HG02623 (cell line): ENCODE measurements around the gene OVOL1.
A peak's percentile ranks its signal among the peaks of the same experiment; 100 is the strongest.

Source experiments
- ATAC-seq: cut with Tn5 transposase; IDR thresholded peaks from one replicate; pipeline ENCODE4 v1.9.1; 2021; ENCODE audit warnings: moderate library complexity; ENCODE audit not compliant: unreplicated experiment

Gene OVOL1

DNA sequence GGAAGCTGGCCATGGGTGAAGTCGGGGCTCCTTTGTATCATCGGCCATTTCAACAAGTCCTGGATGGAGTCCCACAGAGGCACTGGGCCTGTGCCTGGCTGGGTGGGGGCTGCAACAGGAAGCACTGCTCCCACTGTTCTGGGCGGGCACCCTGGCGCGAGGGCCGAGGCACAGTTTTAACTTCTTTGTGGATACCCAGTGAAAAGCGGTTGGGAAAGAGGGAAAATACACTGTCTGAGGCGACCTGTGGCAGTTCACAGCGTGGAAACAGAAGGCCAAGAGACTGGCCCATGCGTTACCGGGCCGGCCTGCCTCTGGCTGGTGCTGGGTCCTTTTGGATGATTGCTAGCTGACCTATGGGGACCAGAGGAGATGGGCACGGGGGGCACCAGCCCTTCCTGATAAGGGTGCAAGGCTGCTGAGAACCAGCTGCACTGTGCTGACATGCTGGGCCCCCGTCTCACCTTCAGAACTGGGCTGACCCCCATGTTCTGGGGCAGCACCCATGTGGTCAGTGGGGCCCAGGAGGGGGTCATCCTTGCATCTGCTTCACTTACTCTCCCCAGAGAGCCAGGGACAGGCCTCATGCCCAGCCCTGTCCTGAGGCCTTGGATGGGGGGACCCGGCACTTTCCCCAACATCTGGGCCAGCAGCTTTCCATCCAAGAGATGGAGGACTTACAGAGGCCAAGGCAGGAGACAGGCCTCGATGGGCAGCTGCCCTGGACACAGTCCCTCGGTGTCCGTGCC is 4.2 kb downstream of the OVOL1 start:
- no peak for ATAC-seq

DNA sequence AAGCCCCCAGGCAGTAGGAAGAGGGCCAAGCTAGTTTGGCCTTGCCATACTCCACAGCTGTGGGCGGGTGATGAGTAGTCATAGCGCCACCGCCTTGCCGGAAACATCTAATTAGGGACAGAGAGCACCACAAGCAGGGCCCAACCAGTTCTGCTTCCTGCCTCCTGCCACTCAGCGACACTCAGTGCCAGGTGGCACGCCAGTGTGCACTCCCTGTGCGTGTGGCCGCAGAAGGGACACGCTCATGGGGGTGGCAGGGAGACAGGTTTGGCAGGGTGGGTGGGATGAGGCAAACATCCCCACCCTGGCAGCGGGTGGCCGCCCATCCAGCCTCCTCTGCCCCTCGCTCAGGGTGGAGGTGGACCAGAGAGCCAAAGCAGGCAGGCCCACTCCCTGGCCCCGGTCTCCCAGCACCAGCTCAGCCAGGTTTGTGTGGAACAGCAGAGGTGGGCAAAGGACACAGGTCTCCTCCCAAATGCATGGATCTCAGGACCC is 4.9 kb downstream of the OVOL1 start:
- peak; percentile 78 for ATAC-seq

- ATAC-seq: no peak
Measured at GRCh38 chr11:65792456-65792855, 5.6 kb downstream of the OVOL1 start.

DNA sequence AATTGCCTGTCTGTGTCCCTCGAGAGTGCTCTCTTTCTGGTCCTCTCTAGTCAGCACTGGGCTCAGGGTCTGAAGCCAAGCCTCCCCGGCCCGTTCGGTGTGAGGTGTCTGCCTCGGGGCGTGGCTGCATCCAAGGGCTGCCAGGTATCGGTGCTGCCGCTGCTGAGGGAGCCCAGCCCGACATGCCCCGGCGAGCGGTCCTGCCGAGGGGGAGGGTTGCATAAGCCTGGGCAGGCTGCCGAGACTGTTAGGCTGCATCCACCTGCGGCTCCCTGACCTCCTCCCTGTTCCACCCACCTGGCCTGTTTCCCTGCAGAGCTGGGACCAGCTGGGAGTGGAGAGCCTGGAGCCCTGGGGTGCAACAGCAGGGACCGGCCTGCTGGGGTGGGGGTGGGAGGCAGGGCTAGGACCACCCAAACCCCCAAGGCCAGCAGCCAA is 6.3 kb downstream of the OVOL1 start:
- no peak for ATAC-seq

DNA sequence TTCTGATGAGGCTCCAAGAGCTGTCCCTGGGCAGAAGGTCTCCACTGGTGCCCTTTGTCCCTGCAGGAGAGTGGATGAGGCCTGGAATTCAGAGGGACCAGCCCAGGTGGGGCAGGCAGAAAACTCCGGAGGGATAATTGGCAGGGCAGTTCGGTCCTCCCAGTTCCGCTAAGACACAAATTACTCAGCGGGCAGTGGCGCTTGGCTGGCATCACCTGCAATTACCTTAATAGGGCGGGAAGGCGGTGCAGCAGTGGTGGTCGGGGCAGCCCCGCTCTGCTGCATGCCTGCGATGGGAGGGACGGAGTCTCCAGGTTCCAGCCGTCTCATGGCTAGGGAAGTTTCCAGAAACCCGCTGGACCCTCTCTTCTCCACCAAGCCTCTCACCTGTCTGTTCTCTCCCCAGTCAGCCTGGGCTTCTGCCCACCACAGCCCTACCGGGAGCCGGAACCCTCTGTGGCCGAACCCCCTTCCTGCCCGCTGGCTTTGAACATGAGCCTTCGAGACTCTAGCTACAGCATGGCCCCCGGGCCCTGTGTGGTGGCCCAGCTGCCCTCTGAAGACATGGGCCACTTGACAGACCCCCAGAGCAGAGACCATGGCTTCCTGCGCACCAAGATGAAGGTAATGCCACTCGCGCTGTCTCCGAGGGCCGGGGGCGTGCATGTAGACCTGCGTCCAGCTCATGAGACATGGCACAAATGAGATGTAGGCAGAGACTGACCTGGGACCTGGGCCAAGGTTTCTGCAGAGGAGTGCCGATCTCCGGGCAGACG is 7.0 kb downstream of the OVOL1 start:
- no peak for ATAC-seq

- no peak for ATAC-seq
Measured at GRCh38 chr11:65794570-65795510, 8.0 kb downstream of the OVOL1 start.

DNA sequence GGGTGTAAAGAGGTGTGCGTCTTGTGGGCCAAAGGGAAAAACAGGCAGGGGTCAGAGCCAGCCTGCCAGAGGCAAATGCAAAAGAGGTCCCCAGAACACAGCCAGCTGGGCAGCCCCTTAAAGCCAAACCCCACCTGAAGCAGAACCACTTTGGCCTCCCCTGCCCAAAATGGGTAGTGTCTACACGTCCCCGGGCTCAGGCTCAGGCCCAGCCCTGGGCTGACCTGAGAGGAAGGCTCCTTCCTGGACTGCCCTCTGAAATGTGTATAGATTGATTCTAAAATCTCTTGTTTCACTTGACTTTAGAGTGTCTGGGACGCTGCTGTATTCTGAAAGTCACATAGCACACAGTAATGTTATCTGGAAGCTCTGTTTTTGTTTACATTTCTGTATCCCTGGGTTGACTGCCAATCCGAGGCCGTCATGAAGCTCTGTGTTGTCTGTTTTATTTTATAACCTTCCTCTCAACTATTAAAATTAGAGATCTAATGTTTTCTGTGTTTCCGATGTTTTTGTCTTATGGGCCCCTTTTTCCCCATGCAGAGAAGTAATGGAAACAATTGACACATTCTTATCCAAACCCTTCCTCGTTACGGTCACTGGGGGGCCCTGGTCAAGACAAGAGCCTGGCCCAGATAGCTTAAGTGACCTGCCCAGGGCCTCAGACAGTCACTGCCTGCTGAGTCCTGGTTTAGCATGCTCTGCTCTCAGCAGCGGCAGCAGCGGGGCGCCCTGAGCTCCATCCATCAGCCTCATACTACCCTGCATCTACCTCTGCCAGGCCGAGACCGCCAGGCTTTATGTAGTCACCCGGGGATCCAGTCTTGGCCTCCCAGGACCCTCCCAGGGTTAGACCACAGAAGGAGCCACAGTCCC is 10.1 kb downstream of the OVOL1 start:
- ATAC-seq: no peak

GRCh38 chr11:65797711-65798110 is 10.8 kb downstream of the OVOL1 start:
- ATAC-seq: no peak

DNA sequence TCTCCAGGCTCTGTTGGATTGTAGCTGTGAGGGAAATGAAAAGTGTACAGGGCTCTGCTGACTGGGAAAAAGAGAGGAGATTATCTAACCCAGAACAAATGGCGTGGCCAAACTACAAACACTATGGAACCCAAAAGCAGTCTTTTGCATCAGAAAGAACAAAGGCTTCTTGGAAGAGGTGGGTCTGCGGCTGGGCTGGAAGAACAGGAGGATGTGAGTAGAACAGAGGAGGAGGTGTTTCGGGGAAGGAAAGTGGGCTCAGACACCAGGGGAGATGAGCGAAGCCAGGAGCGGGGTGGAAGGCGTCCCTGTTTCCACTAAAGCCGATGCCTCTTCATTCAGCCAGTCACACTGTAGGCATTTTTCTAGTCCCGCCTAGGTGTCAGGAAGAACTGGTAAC is 12.0 kb downstream of the OVOL1 start:
- no peak for ATAC-seq

DNA sequence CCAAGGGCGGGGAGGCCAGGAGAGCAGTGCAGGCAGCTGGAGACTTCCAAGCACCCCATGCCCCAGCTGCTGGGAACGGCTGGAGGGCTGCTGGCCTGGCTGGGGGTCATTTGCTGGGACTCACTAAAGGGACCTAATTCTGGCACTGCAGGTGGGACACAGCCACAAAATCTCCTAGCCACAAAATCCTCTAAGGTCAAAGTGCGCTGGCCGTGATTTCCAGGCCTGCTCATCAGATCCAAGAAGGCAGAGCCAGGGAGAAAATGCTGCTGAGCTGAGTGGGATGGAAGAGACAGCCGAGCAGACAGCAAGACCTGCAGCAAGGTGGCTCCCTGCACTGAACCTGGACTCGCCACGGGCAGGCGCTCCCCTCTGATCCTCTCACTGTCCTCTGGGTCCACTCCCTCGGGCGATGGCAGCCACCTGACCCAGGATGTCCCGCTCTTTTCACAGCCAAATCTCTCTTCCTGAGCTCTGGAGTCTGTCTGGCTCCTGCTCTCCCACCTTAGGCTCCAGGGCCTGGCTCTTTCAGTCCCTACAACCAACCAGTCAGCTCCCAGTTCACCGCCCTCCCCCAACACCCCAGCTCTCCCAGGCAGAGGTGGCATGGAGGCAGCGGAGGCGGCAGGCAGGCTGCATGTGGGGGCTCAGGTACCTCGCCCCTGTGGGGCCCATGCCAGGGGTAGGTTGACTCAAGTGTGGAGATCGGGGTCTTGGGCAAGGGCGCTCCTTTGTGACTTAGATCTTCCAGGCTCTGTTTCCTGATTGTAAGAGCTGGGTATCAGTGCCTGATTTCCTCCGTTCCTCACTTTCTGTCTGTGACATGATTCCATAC is 14.5 kb downstream of the OVOL1 start:
- no peak for ATAC-seq

DNA sequence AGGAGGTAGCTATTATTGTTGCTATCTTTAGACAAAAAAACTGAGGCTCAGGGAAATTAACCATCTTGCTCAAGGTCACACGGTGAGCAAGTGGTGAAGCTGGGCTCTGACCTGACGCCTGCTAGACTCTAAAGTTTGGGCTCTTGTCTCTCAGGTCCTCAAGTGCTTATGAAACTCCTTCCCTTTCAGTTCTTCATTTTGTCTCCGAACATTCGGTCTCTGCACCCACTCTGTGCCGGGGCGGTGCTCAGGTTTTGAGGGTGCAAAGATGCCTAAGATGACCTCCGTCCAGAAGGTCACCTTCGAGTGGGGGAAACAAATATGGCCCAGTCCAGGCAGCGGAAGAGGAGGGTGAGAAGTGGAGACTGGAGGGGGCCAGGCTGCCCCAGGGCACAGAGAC is 16.0 kb downstream of the OVOL1 start:
- ATAC-seq: peak; percentile 71

- no peak for ATAC-seq
Measured at GRCh38 chr11:65803797-65804492, 17.1 kb downstream of the OVOL1 start.

GRCh38 chr11:65806979-65807378 is 20.1 kb downstream of the OVOL1 start:
- ATAC-seq: no peak

GRCh38 chr11:65808744-65809341 is 22.0 kb downstream of the OVOL1 start:
- no peak for ATAC-seq

- no peak for ATAC-seq
Measured at GRCh38 chr11:65809496-65809895, 22.6 kb downstream of the OVOL1 start.

- ATAC-seq: no peak
Measured at GRCh38 chr11:65810046-65810868, 23.4 kb downstream of the OVOL1 start.

DNA sequence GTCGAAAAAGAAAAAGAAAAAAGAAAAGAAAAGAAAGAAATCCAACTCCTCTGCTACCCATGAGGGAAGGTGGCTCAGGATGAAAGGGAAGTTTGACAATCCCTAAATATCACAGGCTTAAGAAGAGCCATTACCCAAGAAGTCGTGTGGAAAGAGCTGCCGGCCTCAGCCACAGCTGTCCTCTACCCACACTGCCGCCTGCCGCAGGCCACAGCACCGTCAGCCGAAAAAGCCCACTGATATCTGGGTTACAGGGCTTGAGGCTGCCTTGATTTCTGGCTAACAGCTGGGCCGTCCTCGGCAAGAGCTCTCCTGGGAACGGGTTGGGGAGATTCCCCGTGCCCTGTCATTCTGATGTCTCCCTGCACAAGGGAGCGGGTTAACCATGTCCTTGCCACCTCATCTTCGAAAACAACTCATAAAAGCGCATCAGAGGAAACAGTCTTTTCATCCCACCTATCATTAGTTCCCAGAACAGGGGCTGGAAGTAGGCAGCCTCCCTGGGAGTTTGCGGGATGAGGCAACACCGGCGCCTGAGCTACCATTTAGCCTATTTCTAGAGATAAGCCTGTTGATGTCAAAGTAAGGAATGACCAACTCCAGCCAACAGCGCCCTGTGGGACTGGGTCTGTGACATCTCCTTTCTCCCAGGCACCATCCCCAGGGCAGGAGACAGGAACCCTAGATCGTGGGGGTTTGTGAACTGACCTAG is 25.1 kb downstream of the OVOL1 start:
- no peak for ATAC-seq
